IMR-90 (cell line): ENCODE results near the gene RAB25. TPM values are rescaled to one million over a fixed set of nuclear protein-coding genes. Genes with fewer than 3 reads are reported as not detected.

Source experiments
- ATAC-seq: fragments of 200-7000 bp; cut with Tn5 transposase; 2 replicates; pipeline ENCODE4 v1.9.1; 2020; ENCODE audit warnings: low read depth, mild to moderate bottlenecking, moderate library complexity
- BruUV-seq: library from RNA; stranded (reverse); fragments of 400-500 nt; replicated peaks from 2 replicates; lab custom pipeline; 2021; lab: Mats Ljungman, UMichigan
- CTCF ChIA-PET: fragments of 300-600 bp; formaldehyde crosslinking; extraction: SDS; loops from one replicate; lab custom pipeline; 2021; ENCODE audit warnings: antibody characterized with exemption; lab: Yijun Ruan, JAX
- POLR2A ChIA-PET: fragments of 300-600 bp; sonication (Branson Sonifier 250); formaldehyde crosslinking; loops from one replicate; lab custom pipeline; 2022; ENCODE audit warnings: antibody characterized with exemption; ENCODE audit not compliant: unreplicated experiment; lab: Charles Lee
- DNase-seq: peaks from one replicate; pipeline ENCODE4 v3.0.0; 2013
- H2AFZ ChIP-seq: replicated peaks from 2 replicates; pipeline ENCODE3; 2013; ENCODE audit warnings: low read length, mild to moderate bottlenecking; ENCODE audit not compliant: poor library complexity
- H2AK5ac ChIP-seq: 2 replicates; pipeline ENCODE4 v1.6.1; 2013; ENCODE audit warnings: low read depth, low read length, inconsistent platforms
- H2AK9ac ChIP-seq: replicated peaks from 2 replicates; pipeline ENCODE3; 2013; ENCODE audit warnings: mild to moderate bottlenecking, low read depth, low read length, moderate library complexity; ENCODE audit not compliant: poor library complexity
- H2BK120ac ChIP-seq: 2 replicates; pipeline ENCODE4 v1.6.1; 2013; ENCODE audit warnings: low read depth, low read length, inconsistent platforms
- H2BK15ac ChIP-seq: 3 replicates; pipeline ENCODE4 v1.6.1; 2013; ENCODE audit warnings: low read depth, low read length, inconsistent platforms
- H2BK20ac ChIP-seq: 2 replicates; pipeline ENCODE4 v1.6.1; 2013; ENCODE audit warnings: low read depth, mild to moderate bottlenecking, inconsistent platforms, low read length, moderate library complexity
- H2BK5ac ChIP-seq: 2 replicates; pipeline ENCODE4 v1.6.1; 2013; ENCODE audit warnings: mild to moderate bottlenecking, low read depth, low read length, inconsistent platforms; ENCODE audit not compliant: poor library complexity, severe bottlenecking
- H3K14ac ChIP-seq: replicated peaks from 2 replicates; pipeline ENCODE4 v1.6.1; 2013; ENCODE audit warnings: low read depth, low read length, inconsistent platforms
- H3K18ac ChIP-seq: 2 replicates; pipeline ENCODE4 v1.6.1; 2013; ENCODE audit warnings: low read depth, low read length, control low read depth
- H3K23ac ChIP-seq: 2 replicates; pipeline ENCODE4 v1.6.1; 2013; ENCODE audit warnings: low read depth, low read length, inconsistent platforms
- H3K27ac ChIP-seq: 2 replicates; pipeline ENCODE4 v1.5.1; 2013; ENCODE audit warnings: mild to moderate bottlenecking, control low read depth, low read length; ENCODE audit not compliant: insufficient read depth
- H3K27me3 ChIP-seq: 2 replicates; pipeline ENCODE4 v1.6.1; 2013; ENCODE audit warnings: low read length; ENCODE audit not compliant: control insufficient read depth, insufficient read depth
- H3K36me3 ChIP-seq: 2 replicates; pipeline ENCODE4 v1.6.1; 2013; ENCODE audit warnings: low read length, mixed read lengths; ENCODE audit not compliant: control insufficient read depth, insufficient read depth
- H3K4ac ChIP-seq: 2 replicates; pipeline ENCODE4 v1.6.1; 2013; ENCODE audit warnings: low read depth, low read length, inconsistent platforms
- H3K4me1 ChIP-seq: 2 replicates; pipeline ENCODE4 v1.6.1; 2013; ENCODE audit warnings: low read length, mixed read lengths; ENCODE audit not compliant: control insufficient read depth, insufficient read depth
- H3K4me2 ChIP-seq: 2 replicates; pipeline ENCODE4 v1.6.1; 2013; ENCODE audit warnings: low read depth, mild to moderate bottlenecking, control low read depth, low read length, moderate library complexity
- H3K4me3 ChIP-seq: 2 replicates; pipeline ENCODE4 v1.5.1; 2013; ENCODE audit warnings: low read depth, mild to moderate bottlenecking, control low read depth, low read length, moderate library complexity; ENCODE audit not compliant: insufficient read depth
- H3K56ac ChIP-seq: 2 replicates; pipeline ENCODE4 v1.6.1; 2013; ENCODE audit warnings: low read length, inconsistent platforms; ENCODE audit not compliant: insufficient read depth; ENCODE audit errors: extremely low read depth
- H3K79me1 ChIP-seq, 2 experiments: 2 replicates each; pipeline ENCODE4 v1.6.1; 2013; ENCODE audit warnings: low read length in 2 of 2, inconsistent platforms in 1 of 2, low read depth in 1 of 2
- H3K9ac ChIP-seq: 2 replicates; pipeline ENCODE4 v1.6.1; 2013; ENCODE audit warnings: low read depth, low read length, control low read depth
- H3K9me1 ChIP-seq: 2 replicates; pipeline ENCODE4 v1.6.1; 2013; ENCODE audit warnings: low read length, inconsistent platforms; ENCODE audit not compliant: insufficient read depth
- H3K9me3 ChIP-seq: 2 replicates; pipeline ENCODE4 v1.6.1; 2013; ENCODE audit warnings: low read length; ENCODE audit not compliant: control insufficient read depth, insufficient read depth
- H4K20me1 ChIP-seq: 2 replicates; pipeline ENCODE4 v1.6.1; 2013; ENCODE audit warnings: low read length, inconsistent platforms; ENCODE audit not compliant: insufficient read depth
- H4K5ac ChIP-seq: 2 replicates; pipeline ENCODE4 v1.6.1; 2013; ENCODE audit warnings: mild to moderate bottlenecking, low read depth, low read length, control low read depth
- H4K8ac ChIP-seq, 2 experiments: 2 replicates each; pipeline ENCODE4 v1.6.1; 2013; ENCODE audit warnings: low read depth in 2 of 2, low read length in 2 of 2, control low read depth in 1 of 2, inconsistent platforms in 1 of 2
- H4K91ac ChIP-seq: 2 replicates; pipeline ENCODE4 v1.6.1; 2013; ENCODE audit warnings: low read depth, low read length, inconsistent platforms; ENCODE audit not compliant: insufficient read depth
- ELK1 ChIP-seq: fragments of 150-350 bp; IDR thresholded peaks from 2 replicates; pipeline ENCODE4 v1.6.1; 2016; ENCODE audit warnings: low read depth, mild to moderate bottlenecking, low read length, moderate library complexity, borderline replicate concordance
- FOS ChIP-seq: fragments of 150-350 bp; IDR thresholded peaks from 2 replicates; pipeline ENCODE4 v1.6.1; 2016; ENCODE audit warnings: low read depth, low read length
- MAZ ChIP-seq: IDR thresholded peaks from 2 replicates; pipeline ENCODE4 v1.6.1; 2012; ENCODE audit warnings: low read depth, mild to moderate bottlenecking, low read length, improper control_type of control experiment, moderate library complexity, borderline replicate concordance
- POLR2A ChIP-seq: IDR thresholded peaks from 2 replicates; pipeline ENCODE4 v1.6.1; 2012; ENCODE audit warnings: mild to moderate bottlenecking, low read depth, low read length
- WGBS, 2 experiments: methylation state at CpG; one replicate each; pipeline versions ENCODE4 v1.1.5 to v1.1.7; 2013; ENCODE audit warnings: missing lambda C conversion rate in 2 of 2; ENCODE audit not compliant: insufficient read length in 1 of 2; ENCODE audit errors: extremely low coverage in 2 of 2; 5-methylcytosine and 5-hydroxymethylcytosine counted together
- dilution Hi-C: fragments of 300-500 bp; cut with HindIII; formaldehyde crosslinking; loops from one replicate; pipeline ENCODE4 v1.14.3; 2018; ENCODE audit warnings: low sequenced_read_pairs; ENCODE audit not compliant: unreplicated experiment
- in situ Hi-C: fragments of 300-500 bp; cut with MboI; formaldehyde crosslinking; loops from 3 replicates; pipeline ENCODE4 v1.14.3; 2019; ENCODE audit warnings: low sequenced_read_pairs, inconsistent platforms, mixed read lengths
- intact Hi-C: fragments of 100-400 bp; cut with micrococcal nuclease; formaldehyde crosslinking; loops from 2 replicates; pipeline ENCODE4 v1.10.0; 2022
- polyA plus RNA-seq, 3 experiments: library from polyadenylated mRNA; depleted of rRNA; stranded (reverse); fragments of >200 nt; gene quantifications; 2 replicates each; pipeline ENCODE4 v1.2.3, GENCODE V29; 2012; ENCODE audit warnings: low replicate concordance in 1 of 3
- total RNA-seq: library from RNA; depleted of rRNA; stranded (reverse); fragments of >200 nt; gene quantifications from 2 replicates; pipeline ENCODE4 v1.2.3, GENCODE V29; 2012; rRNA removed

The RAB25 gene
- total and polyA plus RNA-seq, 2 of the 4 experiments (the other 2 are of a cell fraction) = not detected

- Histone ChIP-seq H3K27ac (peak overlapping the region; percentile 73), H3K9ac (peak overlapping the region; percentile 24; the same call in 1 of the 2 replicates), H2AK5ac (peak overlapping the region; percentile 83), H3K18ac (peak overlapping the region; percentile 13; the same call in 1 of the 2 replicates), H3K14ac (peak overlapping the region; percentile 93), H4K20me1 (peaks cover 84% of the 10 kb centered on the region), H4K91ac (peak overlapping the region; percentile 73), H3K4me3 (peak overlapping the region; percentile 2; the same call in 1 of the 2 replicates), H3K9me3 (no peaks in the 10 kb centered on the region), H3K4me1 (peaks cover 41% of the 10 kb centered on the region), H4K5ac (no peak overlapping the region; the same call in 1 of the 2 replicates), H3K23ac (peak overlapping the region; percentile 96), H3K9me1 (peaks cover 24% of the 10 kb centered on the region), H2BK15ac (peak overlapping the region; percentile 1; the same call in 1 of the 3 replicates), H4K8ac (peak overlapping the region in 1 of 2 experiments; percentile 67; a peak in 3 of 4 replicates), H2AFZ (no peak overlapping the region), H3K4me2 (peak overlapping the region; percentile 75), H3K56ac (peak overlapping the region; percentile 68; the same call in 1 of the 2 replicates), H3K36me3 (peaks cover 13% of the 10 kb centered on the region), H3K79me1 (peaks cover 0 to 28% of the 10 kb centered on the region in 2 experiments; a peak in 2 of 4 replicates), H3K4ac (peak overlapping the region; percentile 94), H2BK20ac (no peak overlapping the region; the same call in 1 of the 2 replicates), H2BK5ac (peak overlapping the region; percentile 80), H2AK9ac (peak overlapping the region; percentile 97), H3K27me3 (no peaks in the 10 kb centered on the region), H2BK120ac (peak overlapping the region; percentile 59)
- TF ChIP-seq MAZ = peak; percentile 31; the same call in 1 of the 2 replicates
- no peak for TF ChIP-seq ELK1
- peak; percentile 20; the same call in 1 of the 2 replicates for TF ChIP-seq POLR2A
- peak; percentile 22; the same call in 1 of the 2 replicates for TF ChIP-seq FOS
- ATAC-seq (peak; percentile 16), DNase-seq (peak; percentile 76)
- POLR2A ChIA-PET = no interaction called here
- CTCF ChIA-PET = interaction anchor here (1.1 to 1.3 kb wide), 2 partner anchors 9 to 23 kb away, joined by 3 to 4 read pairs; no protein-coding TSS in a partner anchor
- no TSS peak for BruUV-seq
- dilution Hi-C loops (no loop called here), in situ Hi-C loops (no loop called here), intact Hi-C loops (no loop called here)
- 31% methylated on average over 2 of the region's 3 CpGs; no CpG with 5 or more reads in 1 of the 2 experiments for WGBS, 2 experiments
Measured at GRCh38 chr1:156119503-156120209, 58.7 kb downstream of the RAB25 start.

Other genes with a start within 250 kb of the RAB25 start
- 29.4 and 30.3 TPM in 2 replicates for gene GON4L, start 203.9 kb upstream of the RAB25 start, total RNA-seq
- 19.2 and 21.2 TPM in 2 replicates for gene GON4L, start 203.9 kb upstream of the RAB25 start, polyA plus RNA-seq (2012; rRNA removed)
- gene SYT11, start 201.6 kb upstream of the RAB25 start, total RNA-seq = 37.8 and 43.7 TPM in 2 replicates
- 22.9 TPM in 2 replicates for gene SYT11, start 201.6 kb upstream of the RAB25 start, polyA plus RNA-seq (2012; rRNA removed)
- gene RIT1, start 149.8 kb upstream of the RAB25 start, total RNA-seq = 46.8 and 52.2 TPM in 2 replicates
- gene RIT1, start 149.8 kb upstream of the RAB25 start, polyA plus RNA-seq (2012; rRNA removed) = 26.2 and 29.6 TPM in 2 replicates
- gene KHDC4, start 126.7 kb upstream of the RAB25 start, total RNA-seq = 22.5 and 28.0 TPM in 2 replicates
- gene KHDC4, start 126.7 kb upstream of the RAB25 start, polyA plus RNA-seq (2012; rRNA removed) = 23.4 and 29.9 TPM in 2 replicates
- gene RXFP4, start 119.5 kb upstream of the RAB25 start, total RNA-seq = not detected in 2 replicates
- gene RXFP4, start 119.5 kb upstream of the RAB25 start, polyA plus RNA-seq (2012; rRNA removed) = not detected in 2 replicates
- 81.4 and 91.8 TPM in 2 replicates for gene ARHGEF2, start 82.6 kb upstream of the RAB25 start, total RNA-seq
- gene ARHGEF2, start 82.6 kb upstream of the RAB25 start, polyA plus RNA-seq (2012; rRNA removed) = 101 and 117 TPM in 2 replicates
- 553 and 927 TPM in 2 replicates for gene SSR2, start 40.2 kb upstream of the RAB25 start, total RNA-seq
- 952 and 1,264 TPM in 2 replicates for gene SSR2, start 40.2 kb upstream of the RAB25 start, polyA plus RNA-seq (2012; rRNA removed)
- gene UBQLN4, start 7.4 kb upstream of the RAB25 start, total RNA-seq = 8.8 and 9.7 TPM in 2 replicates
- 21.6 and 24.0 TPM in 2 replicates for gene UBQLN4, start 7.4 kb upstream of the RAB25 start, polyA plus RNA-seq (2012; rRNA removed)
- 45.8 and 50.0 TPM in 2 replicates for gene LAMTOR2, start 6.4 kb upstream of the RAB25 start, total RNA-seq
- 89.0 and 106 TPM in 2 replicates for gene LAMTOR2, start 6.4 kb upstream of the RAB25 start, polyA plus RNA-seq (2012; rRNA removed)
- 2.3 and 2.5 TPM in 2 replicates for gene MEX3A, start 21.3 kb downstream of the RAB25 start, total RNA-seq
- gene MEX3A, start 21.3 kb downstream of the RAB25 start, polyA plus RNA-seq (2012; rRNA removed) = 9.0 and 11.6 TPM in 2 replicates
- gene LMNA, start 53.6 kb downstream of the RAB25 start, total RNA-seq = 753 and 755 TPM in 2 replicates
- 563 and 927 TPM in 2 replicates for gene LMNA, start 53.6 kb downstream of the RAB25 start, polyA plus RNA-seq (2012; rRNA removed)
- gene SEMA4A, start 92.4 kb downstream of the RAB25 start, total RNA-seq = 0.18 and 0.28 TPM in 2 replicates
- 0.86 and 1.4 TPM in 2 replicates for gene SEMA4A, start 92.4 kb downstream of the RAB25 start, polyA plus RNA-seq (2012; rRNA removed)
- 12.7 and 12.8 TPM in 2 replicates for gene SLC25A44, start 132.9 kb downstream of the RAB25 start, total RNA-seq
- 19.7 and 20.2 TPM in 2 replicates for gene SLC25A44, start 132.9 kb downstream of the RAB25 start, polyA plus RNA-seq (2012; rRNA removed)
- 54.8 and 62.5 TPM in 2 replicates for gene PMF1, start 151.8 kb downstream of the RAB25 start, total RNA-seq
- 73.4 and 74.9 TPM in 2 replicates for gene PMF1, start 151.8 kb downstream of the RAB25 start, polyA plus RNA-seq (2012; rRNA removed)
- not detected in 2 replicates for gene BGLAP, start 181.0 kb downstream of the RAB25 start, total RNA-seq
- gene BGLAP, start 181.0 kb downstream of the RAB25 start, polyA plus RNA-seq (2012; rRNA removed) = 0.32 and 0.67 TPM in 2 replicates
- gene PAQR6, start 186.9 kb downstream of the RAB25 start, total RNA-seq = under 0.01 TPM in 1 of 2 replicates, not detected in the other
- gene PAQR6, start 186.9 kb downstream of the RAB25 start, polyA plus RNA-seq (2012; rRNA removed) = 0.57 and 0.67 TPM in 2 replicates
- gene SMG5, start 221.7 kb downstream of the RAB25 start, total RNA-seq = 33.9 and 37.3 TPM in 2 replicates
- gene SMG5, start 221.7 kb downstream of the RAB25 start, polyA plus RNA-seq (2012; rRNA removed) = 33.3 and 34.7 TPM in 2 replicates
- 0.28 and 0.54 TPM in 2 replicates for gene TMEM79, start 223.2 kb downstream of the RAB25 start, total RNA-seq
- 2.3 and 3.3 TPM in 2 replicates for gene TMEM79, start 223.2 kb downstream of the RAB25 start, polyA plus RNA-seq (2012; rRNA removed)
- 18.3 and 32.6 TPM in 2 replicates for gene GLMP, start 234.5 kb downstream of the RAB25 start, total RNA-seq
- gene GLMP, start 234.5 kb downstream of the RAB25 start, polyA plus RNA-seq (2012; rRNA removed) = 43.1 and 45.8 TPM in 2 replicates
- gene VHLL, start 238.1 kb downstream of the RAB25 start, total RNA-seq = 0.28 TPM in 1 of 2 replicates, not detected in the other
- gene VHLL, start 238.1 kb downstream of the RAB25 start, polyA plus RNA-seq (2012; rRNA removed) = not detected in 2 replicates